SU-DHL-6 (cell line): ENCODE measurements around the gene PDZD7.

Experiments used
- CTCF ChIP-seq: fragments of 200-600 bp; sonication (generic); IDR thresholded peaks from one replicate; pipeline ENCODE4 v1.5.1; 2017; ENCODE audit warnings: antibody characterized with exemption, mild to moderate bottlenecking, low read length, moderate library complexity; ENCODE audit not compliant: insufficient read depth, poor library complexity, severe bottlenecking
- EZH2phosphoT487 ChIP-seq: fragments of 200-600 bp; sonication (generic), shearing (Covaris generic); conservative IDR thresholded peaks from 2 replicates; pipeline ENCODE4 v1.6.1; 2018; ENCODE audit warnings: mild to moderate bottlenecking, antibody characterized with exemption, low read length, moderate library complexity, mixed read lengths

GRCh38 chr10:101016814-101017213, 14.1 kb downstream of the PDZD7 start:
- TF ChIP-seq CTCF (no peak), EZH2phosphoT487 (no peak)
